Hematopoietic multipotent progenitor cell treated with erythropoietin and hydrocortisone succinate and interleukin-3 and kit ligand, for 8 days (in vitro differentiated cells): Measurements from ENCODE around the gene GLIS2.

Source experiments
- DNase-seq: peaks from one replicate; pipeline ENCODE4 v3.0.0-alpha.2; 2015

GLIS2 gene

DNA sequence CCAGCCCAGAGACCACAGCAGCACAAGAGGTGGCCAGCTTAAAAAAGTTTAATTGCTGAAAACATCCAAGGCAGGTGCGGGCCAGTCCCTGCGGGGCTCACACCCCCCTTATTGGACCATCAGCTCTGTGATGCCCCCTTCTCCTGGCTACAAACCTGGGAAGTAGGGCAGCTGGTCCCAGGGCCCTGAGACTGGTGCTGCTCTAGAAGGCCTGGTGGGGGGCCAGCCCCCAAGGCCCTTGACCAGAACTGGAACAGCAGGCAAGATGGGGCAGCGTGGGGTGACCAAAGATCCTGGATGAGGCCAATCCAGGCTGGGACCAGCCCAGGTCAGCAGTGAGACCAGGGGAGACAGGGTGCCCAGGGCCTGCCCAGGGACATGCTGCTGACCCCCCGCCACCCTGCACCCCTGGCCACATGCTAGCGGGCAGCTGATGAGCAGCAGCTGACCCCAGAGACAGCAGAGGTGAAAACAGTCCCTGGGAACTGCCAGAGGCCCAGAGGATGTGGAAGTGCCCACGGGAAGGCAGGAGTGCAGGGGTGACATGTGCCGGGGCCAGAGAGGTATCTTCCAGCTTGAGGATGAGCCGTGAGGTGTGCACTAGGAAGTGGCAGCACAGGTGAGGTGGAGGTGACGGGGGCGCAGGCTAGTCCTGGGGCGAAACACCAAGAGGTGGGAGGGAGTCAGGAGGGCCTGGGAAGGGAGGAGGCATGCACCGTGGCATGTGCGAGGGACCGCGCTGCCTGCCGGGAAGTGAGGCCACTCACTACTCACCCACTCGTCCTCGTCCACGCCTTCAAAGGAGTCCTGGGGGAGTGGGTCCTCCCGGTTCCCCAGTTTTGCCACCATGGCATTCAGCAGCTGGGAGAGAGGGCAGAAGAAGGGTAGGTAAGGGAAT lies 38.9 kb downstream of the GLIS2 start:
- DNase-seq, result no peak

DNA sequence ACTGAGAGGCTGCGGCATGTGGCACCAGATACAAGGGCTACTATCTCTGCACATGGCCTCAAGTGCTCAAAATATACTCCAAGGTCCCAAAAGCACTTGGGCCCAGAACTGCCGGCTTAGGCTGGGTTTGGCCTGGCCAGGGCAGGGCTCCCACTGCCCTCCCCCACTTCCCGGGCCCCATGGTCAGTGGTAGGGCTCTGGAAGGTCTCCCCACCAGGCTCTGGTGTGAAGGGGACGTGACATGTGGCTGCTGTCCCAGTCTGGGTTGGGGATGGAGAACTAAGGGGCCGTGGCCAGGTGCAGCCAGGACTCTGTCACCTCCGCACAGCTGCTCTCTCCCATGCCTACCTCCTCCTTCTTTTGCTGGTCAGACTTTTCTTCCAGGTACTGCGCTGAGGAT lies 41.0 kb downstream of the GLIS2 start:
- DNase-seq, result no peak

DNA sequence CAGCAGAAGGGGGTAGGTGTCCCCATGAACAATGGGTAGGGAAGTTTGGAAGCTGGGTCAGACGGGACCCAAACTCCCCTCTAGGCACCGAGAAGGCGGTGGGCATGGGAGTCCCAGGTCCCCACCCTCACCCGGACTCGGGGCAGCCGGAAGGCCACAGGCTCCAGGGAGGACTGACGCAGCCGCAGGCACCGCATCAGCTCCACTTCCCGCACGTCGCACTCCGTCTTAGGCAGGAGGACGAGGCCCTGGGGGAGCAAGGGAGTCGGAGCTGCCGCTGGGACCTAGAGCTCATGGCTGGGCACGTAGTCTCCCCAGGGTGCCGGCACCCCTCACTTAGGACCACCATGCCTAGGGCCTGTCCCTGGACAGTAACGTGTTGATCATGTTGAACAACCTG lies 42.4 kb downstream of the GLIS2 start:
- no peak for DNase-seq

GRCh38 chr16:4358831-4359561 lies 43.1 kb downstream of the GLIS2 start:
- peak; percentile 46 for DNase-seq

- no peak for DNase-seq
Observed at GRCh38 chr16:4359914-4360313, 44.0 kb downstream of the GLIS2 start.

- peak; percentile 10 for DNase-seq
Observed at GRCh38 chr16:4360538-4361021, 44.7 kb downstream of the GLIS2 start.

GRCh38 chr16:4361033-4361943 lies 45.4 kb downstream of the GLIS2 start:
- no peak for DNase-seq

- DNase-seq, result no peak
Observed at GRCh38 chr16:4361944-4362311, 46.1 kb downstream of the GLIS2 start.

DNA sequence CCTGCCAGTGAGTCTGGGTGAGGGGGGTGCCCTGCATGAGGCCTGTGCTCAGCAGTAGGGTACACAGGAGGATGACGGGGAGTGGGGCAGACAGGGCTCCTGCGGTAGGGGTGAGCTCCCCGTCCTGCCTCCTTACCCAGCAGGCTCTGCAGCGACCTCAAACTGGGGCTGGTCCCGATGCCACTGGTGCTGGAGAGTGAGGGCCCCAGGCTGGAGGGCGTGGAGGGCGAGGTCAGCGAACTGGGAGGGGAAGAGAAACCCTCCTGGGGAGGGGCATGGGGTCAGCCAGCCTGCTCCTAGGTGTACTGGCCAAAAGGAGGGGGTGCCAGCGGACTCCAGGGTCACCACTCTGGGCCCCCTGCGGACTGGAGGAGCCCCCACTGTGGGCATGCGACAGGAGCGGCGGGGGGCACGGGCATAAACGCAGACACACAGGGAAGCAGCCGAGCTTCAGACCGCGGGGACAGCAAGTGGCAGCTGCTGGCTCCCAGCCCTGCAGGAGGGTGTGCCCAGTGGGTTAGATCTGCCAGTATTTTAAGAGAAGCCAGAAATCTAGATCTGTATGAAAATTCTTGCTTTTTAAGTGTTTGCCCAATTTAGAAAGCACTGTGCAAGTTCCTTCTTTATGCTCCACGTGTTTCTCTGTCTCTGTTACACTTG lies 46.7 kb downstream of the GLIS2 start:
- peak; percentile 4 for DNase-seq

- no peak for DNase-seq
Observed at GRCh38 chr16:4364196-4365013, 48.5 kb downstream of the GLIS2 start.

DNA sequence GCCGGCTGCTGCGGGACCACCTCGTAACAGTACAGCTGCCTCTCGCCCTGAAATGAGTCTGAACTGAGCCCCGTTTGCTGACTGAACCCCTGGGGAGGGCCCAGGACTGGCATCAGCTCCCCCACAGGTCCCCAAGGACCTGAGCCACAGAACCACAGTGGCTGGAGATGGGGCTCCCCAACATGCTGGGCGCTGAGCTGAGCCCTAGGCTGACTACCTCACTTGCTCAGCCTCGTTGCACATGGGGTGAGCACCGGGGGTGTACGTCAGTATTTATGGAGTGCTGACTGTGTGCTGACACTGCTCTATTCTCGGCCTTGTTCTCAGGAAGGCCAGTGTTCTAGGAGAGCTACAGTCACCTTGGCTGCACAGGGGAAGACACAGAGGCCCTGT lies 49.1 kb downstream of the GLIS2 start:
- DNase-seq, result no peak

DNA sequence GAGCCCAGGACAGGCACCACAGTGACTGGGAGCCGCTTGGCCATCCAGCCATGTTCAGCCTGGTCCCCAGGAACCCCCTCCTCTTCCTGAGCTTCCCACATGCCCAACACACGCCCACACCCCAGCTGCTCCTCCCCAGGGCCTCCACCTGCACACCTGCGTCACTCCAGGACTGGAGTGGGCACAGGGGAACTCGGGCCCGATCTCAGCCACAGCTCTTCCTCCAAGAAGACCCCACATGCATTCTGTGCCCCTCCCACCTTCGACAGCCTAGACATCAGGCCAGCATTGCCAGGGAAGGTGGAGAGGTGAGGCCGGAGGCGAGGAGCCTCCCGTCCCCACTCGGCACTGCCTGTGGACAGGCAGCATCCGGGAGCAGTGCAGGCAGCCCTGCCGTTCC lies 49.7 kb downstream of the GLIS2 start:
- DNase-seq, result no peak

DNA sequence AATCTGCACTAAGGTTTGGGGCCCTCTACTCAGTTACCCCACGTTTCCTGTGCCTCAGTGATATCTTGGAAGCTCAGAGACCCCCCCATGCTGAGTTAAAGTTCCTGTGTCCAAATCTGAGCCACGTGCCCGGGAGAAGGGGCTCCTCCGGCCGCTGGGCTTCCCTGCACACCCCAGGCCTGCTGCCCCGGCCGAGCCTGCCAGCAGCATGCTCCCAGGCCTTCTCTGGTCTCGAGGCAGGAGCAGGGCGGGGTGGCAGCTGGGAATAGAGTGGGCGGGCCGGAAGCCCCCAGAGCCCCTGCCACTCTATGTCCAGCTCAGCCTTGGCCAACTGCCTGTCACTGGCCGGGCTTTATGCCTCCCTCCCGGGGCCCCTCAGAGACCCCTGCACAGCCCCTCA lies 50.1 kb downstream of the GLIS2 start:
- no peak for DNase-seq

GRCh38 chr16:4367393-4367856 lies 51.6 kb downstream of the GLIS2 start:
- DNase-seq, result no peak

- DNase-seq, result no peak
Observed at GRCh38 chr16:4369007-4369733, 53.3 kb downstream of the GLIS2 start.

GRCh38 chr16:4370151-4370550 lies 54.3 kb downstream of the GLIS2 start:
- DNase-seq, result no peak

DNA sequence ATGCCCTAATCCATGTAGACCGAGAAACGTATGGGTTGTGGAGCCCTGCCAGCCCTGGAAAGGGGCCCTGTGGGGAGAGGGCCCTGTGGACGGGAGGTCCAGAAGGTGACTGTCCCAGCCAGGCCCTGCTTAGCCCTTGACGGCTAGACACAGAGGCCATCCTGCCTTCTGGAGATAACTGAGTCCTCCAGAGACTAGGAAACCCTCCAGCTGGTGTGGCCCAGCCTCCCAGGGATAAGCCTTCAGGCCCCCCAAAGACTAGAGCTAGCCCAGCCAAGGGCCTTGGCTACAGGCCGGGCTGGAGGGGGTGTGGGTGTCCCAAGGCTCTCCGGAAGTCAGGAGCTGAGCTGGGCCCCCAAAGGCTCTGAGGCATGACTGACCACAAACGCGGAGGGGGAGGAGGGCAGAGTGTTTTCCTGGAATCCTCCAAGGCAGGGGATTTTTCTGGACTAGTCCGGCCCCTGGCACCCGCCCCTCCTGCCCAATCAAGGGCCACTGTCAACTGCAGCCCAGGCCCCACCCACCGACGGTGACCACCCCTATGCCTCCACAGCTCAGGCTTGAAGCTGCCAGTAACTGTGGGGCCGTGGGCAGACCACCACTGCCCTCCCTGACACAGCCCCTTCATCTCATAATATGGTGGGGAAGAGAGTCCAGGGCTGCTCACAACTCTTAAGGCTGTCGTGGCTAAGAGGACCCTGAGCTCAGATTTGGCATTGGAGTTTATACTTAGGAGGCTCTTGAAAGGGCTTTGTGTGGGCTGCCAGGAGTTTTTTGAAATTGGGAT lies 54.9 kb downstream of the GLIS2 start:
- DNase-seq, result no peak

DNA sequence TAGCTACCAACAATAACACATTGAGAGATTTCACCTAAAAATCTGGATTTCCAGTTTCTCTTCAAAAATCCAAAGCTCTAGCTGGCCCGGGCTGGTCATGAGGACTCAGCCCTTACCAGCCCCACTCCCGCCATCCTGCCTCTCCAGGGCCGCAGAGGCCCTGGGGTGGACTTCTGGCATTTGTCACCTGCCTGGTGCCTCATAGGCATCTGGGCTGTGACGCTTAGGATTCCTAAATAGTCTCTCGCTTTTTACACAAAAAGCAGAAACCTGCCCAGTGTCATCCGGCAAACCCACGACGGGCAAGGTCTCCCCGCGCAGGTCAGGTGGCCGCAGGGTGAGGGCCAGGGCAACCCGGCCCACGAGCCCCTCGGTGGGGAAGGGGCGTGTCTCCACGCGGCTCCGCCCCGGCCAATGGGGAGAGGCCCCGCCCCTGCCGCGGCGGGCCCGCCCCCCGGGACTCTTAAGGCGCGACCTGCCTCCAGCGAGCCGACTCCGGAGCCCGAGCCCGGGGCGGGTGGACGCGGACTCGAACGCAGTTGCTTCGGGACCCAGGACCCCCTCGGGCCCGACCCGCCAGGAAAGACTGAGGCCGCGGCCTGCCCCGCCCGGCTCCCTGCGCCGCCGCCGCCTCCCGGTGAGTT lies 55.6 kb downstream of the GLIS2 start, which contains the start of gene VASN:
Gene VASN, plus strand, starts transcription at position 492 of the 644 bp plus-strand sequence. CDS start 9,030 bp downstream, outside the sequence.
- peak; percentile 57 for DNase-seq

DNA sequence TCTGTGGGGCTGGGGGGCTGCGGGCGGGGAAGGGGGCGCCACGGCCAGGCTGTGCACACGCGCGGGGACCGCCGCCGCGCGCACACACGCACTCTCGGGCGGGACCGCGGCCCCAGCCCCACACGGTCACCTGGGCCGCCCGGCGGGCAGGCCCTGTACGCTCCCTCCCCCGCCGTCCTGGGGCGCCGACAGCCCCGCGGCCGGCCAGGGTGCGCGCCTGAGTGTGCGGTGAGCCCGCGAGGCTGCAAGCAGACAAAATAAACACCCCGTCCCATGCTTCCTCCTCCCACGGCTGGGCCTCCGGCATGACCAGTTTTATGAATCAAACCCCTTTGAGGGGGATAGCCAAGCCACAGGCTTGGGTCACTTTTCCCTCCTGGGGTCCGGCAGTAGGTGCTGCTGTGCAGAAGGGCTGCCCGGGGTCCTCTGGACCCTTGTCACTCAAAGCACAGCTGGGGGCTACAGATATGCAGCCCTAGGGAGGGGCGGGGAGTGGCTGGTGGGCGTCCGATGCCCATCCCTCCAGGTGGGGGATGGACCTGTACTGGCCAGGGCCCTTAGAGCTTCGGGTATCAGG lies 56.2 kb downstream of the GLIS2 start:
- peak; percentile 6 for DNase-seq
